ENCODE results near the gene PFN2.

PFN2 gene

GRCh38 chr3:149917124-149917667 is 53.5 kb downstream of the PFN2 start:
- no peak for DNase-seq (ENCODE audit: low read depth, low spot score)

Measured in ELF-1 (cell line).